ENCODE measurements around the gene LNPEP. TPM values are rescaled to one million over a fixed set of nuclear protein-coding genes. Genes with fewer than 3 reads are reported as not detected.

Gene LNPEP
- total RNA-seq, 1 donor from 2014 or later = 27.5 TPM

Other genes starting within 250 kb of the LNPEP start
- gene ERAP1, start 128.1 kb upstream of the LNPEP start, total RNA-seq = 46.6 and 71.3 TPM in 2 replicates
- 3.9 and 4.9 TPM in 2 replicates for gene ERAP2, start 59.6 kb upstream of the LNPEP start, total RNA-seq
- gene LIX1, start 206.5 kb downstream of the LNPEP start, total RNA-seq = not detected in 2 replicates
- gene RIOK2, start 247.2 kb downstream of the LNPEP start, total RNA-seq = 14.3 and 14.8 TPM in 2 replicates

Data from dermis microvascular lymphatic vessel endothelial cell (primary cell).